A549 (cell line): ENCODE data around the gene UQCC2. TPM values are rescaled to one million over a fixed set of nuclear protein-coding genes. Genes with fewer than 3 reads are reported as not detected.

Source experiments
- ATAC-seq, 2 experiments: fragments of 200-7000 bp in 1 of 2; fragments of >200 bp in 1 of 2; cut with Nextera tagmentation in 1 of 2; cut with Tn5 transposase in 1 of 2; 3 replicates each; pipeline versions ENCODE4 v1.8.0 to v1.9.1; 2018 to 2020; ENCODE audit warnings: mild to moderate bottlenecking in 1 of 2, moderate library complexity in 1 of 2
- CTCF ChIA-PET: fragments of 300-600 bp; sonication (Branson Sonifier 250); formaldehyde crosslinking; extraction: SDS; loops from one replicate; lab custom pipeline; 2021; ENCODE audit warnings: antibody characterized with exemption, inconsistent platforms; lab: Yijun Ruan, JAX
- POLR2A ChIA-PET: fragments of 350-600 bp; formaldehyde crosslinking; extraction: SDS; loops from one replicate; lab custom pipeline; 2021; ENCODE audit warnings: antibody characterized with exemption, inconsistent platforms; lab: Yijun Ruan, JAX
- DNase-seq, 2 experiments: peaks; one replicate each; pipeline versions ENCODE4 v3.0.0 to v3.0.0-alpha.2; 2011 to 2016; ENCODE audit warnings: low read depth in 1 of 2, low spot score in 1 of 2
- FAIRE-seq: peaks from 2 replicates; lab custom pipeline; 2011; peaks lifted over from hg19 to GRCh38; lab: Jason Lieb, UNC
- H3K27ac ChIP-seq, 2 experiments: fragments of >200 bp; sonication (Bioruptor Twin); formaldehyde crosslinking; 3 replicates each; pipeline ENCODE4 v1.5.1; 2016 to 2017
- H3K4me1 ChIP-seq: fragments of >200 bp; sonication (Bioruptor Twin); formaldehyde crosslinking; 3 replicates; pipeline ENCODE4 v1.6.1; 2016
- H3K4me2 ChIP-seq: fragments of >200 bp; sonication (Bioruptor Twin); formaldehyde crosslinking; 3 replicates; pipeline ENCODE4 v1.6.1; 2016
- H3K4me3 ChIP-seq: fragments of >200 bp; sonication (Bioruptor Twin); formaldehyde crosslinking; 3 replicates; pipeline ENCODE4 v1.5.1; 2016
- H3K9me3 ChIP-seq: fragments of >200 bp; sonication (Bioruptor Twin); formaldehyde crosslinking; 3 replicates; pipeline ENCODE4 v1.6.1; 2016
- BCL3 ChIP-seq: fragments of >200 bp; sonication (Bioruptor Twin); formaldehyde crosslinking; IDR thresholded peaks from 3 replicates; pipeline ENCODE4 v1.6.1; 2016
- CHD4 ChIP-seq: fragments of 200-600 bp; sonication (generic); IDR thresholded peaks from 2 replicates; pipeline ENCODE4 v1.6.1; 2016; ENCODE audit warnings: antibody characterized with exemption, mild to moderate bottlenecking, borderline replicate concordance
- CTCF ChIP-seq: fragments of >200 bp; sonication (Bioruptor Twin); formaldehyde crosslinking; IDR thresholded peaks from 3 replicates; pipeline ENCODE4 v1.5.1; 2016
- E2F6 ChIP-seq: IDR thresholded peaks from 2 replicates; pipeline ENCODE4 v1.6.1; 2012; ENCODE audit warnings: low read depth, borderline replicate concordance
- EP300 ChIP-seq, 2 experiments: fragments of >200 bp; sonication (Bioruptor Twin); formaldehyde crosslinking; IDR thresholded peaks; 2 replicates in 1 of 2; 3 replicates in 1 of 2; pipeline ENCODE4 v1.6.1; 2016 to 2017
- FOSL2 ChIP-seq, 2 experiments: fragments of 450-650 bp in 1 of 2; fragments of >200 bp in 1 of 2; sonication (Bioruptor Twin) in 1 of 2; formaldehyde crosslinking; IDR thresholded peaks; 2 replicates each; pipeline versions ENCODE4 v1.5.0 to v1.6.1; 2016 to 2020; ENCODE audit warnings: mild to moderate bottlenecking in 1 of 2, moderate library complexity in 1 of 2
- GATA3 ChIP-seq: IDR thresholded peaks from 2 replicates; pipeline ENCODE4 v1.6.1; 2012; ENCODE audit warnings: borderline replicate concordance
- JUNB ChIP-seq: fragments of >200 bp; sonication (Bioruptor Twin); formaldehyde crosslinking; IDR thresholded peaks from 2 replicates; pipeline ENCODE4 v1.6.1; 2016
- NR3C1 ChIP-seq: fragments of >200 bp; sonication (Bioruptor Twin); formaldehyde crosslinking; IDR thresholded peaks from 3 replicates; pipeline ENCODE4 v1.6.1; 2017
- POLR2AphosphoS2 ChIP-seq: conservative IDR thresholded peaks from 2 replicates; pipeline ENCODE4 v1.6.1; 2012; ENCODE audit warnings: low read length, improper control_type of control experiment, inconsistent platforms
- RAD21 ChIP-seq, 2 experiments: fragments of >200 bp in 1 of 2; sonication (Bioruptor Twin) in 1 of 2; formaldehyde crosslinking in 1 of 2; IDR thresholded peaks in 1 of 2; conservative IDR thresholded peaks in 1 of 2; 2 replicates in 1 of 2; 3 replicates in 1 of 2; pipeline ENCODE4 v1.6.1; 2012 to 2018; ENCODE audit warnings: inconsistent platforms in 1 of 2
- SMC3 ChIP-seq: fragments of >200 bp; sonication (Bioruptor Twin); formaldehyde crosslinking; IDR thresholded peaks from 3 replicates; pipeline ENCODE4 v1.6.1; 2018; ENCODE audit warnings: inconsistent platforms
- USF2 ChIP-seq: fragments of 450-650 bp; IDR thresholded peaks from 2 replicates; pipeline ENCODE4 v1.6.1; 2014; ENCODE audit warnings: antibody characterized with exemption
- ZFP36 ChIP-seq: fragments of 450-650 bp; IDR thresholded peaks from 2 replicates; pipeline ENCODE4 v1.6.1; 2014; ENCODE audit warnings: borderline replicate concordance; ENCODE audit not compliant: partially characterized antibody
- ZNF302 ChIP-seq: fragments of 250-450 bp; sonication (Bioruptor Pico); IDR thresholded peaks from 2 replicates; pipeline ENCODE4 v1.9.0; 2021; ENCODE audit warnings: inconsistent platforms, mild to moderate bottlenecking, moderate library complexity
- WGBS: methylation state at CpG from one replicate; pipeline ENCODE4 v1.1.6; 2017; ENCODE audit errors: missing lambda C conversion rate; 5-methylcytosine and 5-hydroxymethylcytosine counted together
- polyA plus RNA-seq, 4 experiments: library from polyadenylated mRNA; depleted of rRNA in 3 of 4; stranded (reverse); fragments of >200 nt; fragmentation: RNase III in 1 of 4; extraction: RNeasy Plus Mini Kit Qiagen cat#74134 plus additional on column Dnase treatment in 1 of 4; gene quantifications; 2 replicates in 3 of 4; 3 replicates in 1 of 4; pipeline ENCODE4 v1.2.3, GENCODE V29; 2011 to 2017

UQCC2 gene
- polyA plus RNA-seq, 2 of the 4 experiments (the other 2 are of a cell fraction), result 65.5 to 82.0 TPM

- WGBS, result 47% methylated on average over 3 of the region's 7 CpGs
- ChIA-PET POLR2A (no interaction called here), CTCF (interaction anchor here (1.0 to 7.6 kb wide), 6 partner anchors 10 to 87 kb away, joined by 3 to 87 read pairs (median 11); partner anchors contain the start of gene ITPR3)
- DNase-seq (no peak), ATAC-seq (no peak), FAIRE-seq (no peak)
- Histone ChIP-seq H3K27ac (peak overlapping the region; percentile 73 to 92), H3K4me2 (peak overlapping the region; percentile 41; the same call in 2 of the 3 replicates), H3K9me3 (no peaks in the 10 kb centered on the region), H3K4me3 (no peak overlapping the region), H3K4me1 (peaks cover 77% of the 10 kb centered on the region)
- TF ChIP-seq E2F6, result no peak
- no peak for TF ChIP-seq CHD4
- TF ChIP-seq CTCF, result no peak
- TF ChIP-seq USF2, result no peak
- no peak for TF ChIP-seq GATA3
Observed at GRCh38 chr6:33673851-33674250, 37.6 kb downstream of the UQCC2 start.

GRCh38 chr6:33672808-33673207, 38.7 kb downstream of the UQCC2 start:
- WGBS, result no CpG with 5 or more reads among the region's 5 CpGs
- no peaks in the 10 kb centered on the region for H3K9me3 ChIP-seq
- POLR2A ChIA-PET, result interaction anchor here (0.5 to 1.9 kb wide), 2 partner anchors 41 to 83 kb away, joined by 3 to 5 read pairs; no protein-coding TSS in a partner anchor
- no peak overlapping the region for H3K4me3 ChIP-seq
- peak overlapping the region; percentile 41 for H3K4me2 ChIP-seq
- ATAC-seq (peak; percentile 85 to 90), DNase-seq (peak; percentile 78 to 85), FAIRE-seq (no peak)
- peak overlapping the region; percentile 73 to 92 for H3K27ac ChIP-seq
- peak; percentile 48 for TF ChIP-seq JUNB
- peak; percentile 57; the same call in 1 of the 2 replicates for TF ChIP-seq FOSL2 (IDR thresholded peaks at IDR 0.05)
- TF ChIP-seq FOSL2 (CRISPR knock-in tag; IDR thresholded peaks at IDR 0.05), result peak; percentile 94
- no peak for TF ChIP-seq ZFP36
- peak; percentile 69 for TF ChIP-seq SMC3
- peak; percentile 38; the same call in 2 of the 3 replicates for TF ChIP-seq CTCF
- TF ChIP-seq CHD4, result no peak
- TF ChIP-seq RAD21 (conservative IDR thresholded peaks at IDR 0.05 in 1 of 2, IDR thresholded peaks at IDR 0.05 in 1 of 2), result peak; percentile 49 to 60
- CTCF ChIA-PET, result interaction anchor here (0.5 to 7.6 kb wide), 19 partner anchors 8 to 93 kb away, joined by 3 to 87 read pairs (median 4); partner anchors contain the start of genes BAK1, ITPR3 and UQCC2
- H3K4me1 ChIP-seq, result peaks cover 78% of the 10 kb centered on the region

GRCh38 chr6:33671744-33672072, 39.8 kb downstream of the UQCC2 start:
- 90% methylated on average over 3 of the region's 3 CpGs for WGBS
- Histone ChIP-seq H3K4me1 (peaks cover 67% of the 10 kb centered on the region), H3K4me2 (0 out of 3 replicates have a peak overlapping the region, but pooled peaks have one; percentile 23), H3K9me3 (no peaks in the 10 kb centered on the region), H3K27ac (peak overlapping the region; percentile 66 to 92), H3K4me3 (no peak overlapping the region)
- no peak for FAIRE-seq
- POLR2A ChIA-PET, result interaction anchor here (0.7 to 1.9 kb wide), 2 partner anchors 22 to 82 kb away, joined by 3 to 5 read pairs; no protein-coding TSS in a partner anchor
- no peak for DNase-seq
- ATAC-seq, result peak in 1 of 2 experiments; percentile 6; a peak in 3 of 6 replicates
- TF ChIP-seq BCL3 (no peak), NR3C1 (no peak), ZFP36 (peak; percentile 83), ZNF302 (CRISPR knock-in tag) (no peak), SMC3 (no peak), EP300 (IDR thresholded peaks at IDR 0.05) (no peak), POLR2AphosphoS2 (no peak)
- CTCF ChIA-PET, result interaction anchor here (0.7 to 7.6 kb wide), 13 partner anchors 7 to 90 kb away, joined by 3 to 87 read pairs (median 4); partner anchors contain the start of gene ITPR3
